ENCODE data around the gene ARGLU1.

DNA sequence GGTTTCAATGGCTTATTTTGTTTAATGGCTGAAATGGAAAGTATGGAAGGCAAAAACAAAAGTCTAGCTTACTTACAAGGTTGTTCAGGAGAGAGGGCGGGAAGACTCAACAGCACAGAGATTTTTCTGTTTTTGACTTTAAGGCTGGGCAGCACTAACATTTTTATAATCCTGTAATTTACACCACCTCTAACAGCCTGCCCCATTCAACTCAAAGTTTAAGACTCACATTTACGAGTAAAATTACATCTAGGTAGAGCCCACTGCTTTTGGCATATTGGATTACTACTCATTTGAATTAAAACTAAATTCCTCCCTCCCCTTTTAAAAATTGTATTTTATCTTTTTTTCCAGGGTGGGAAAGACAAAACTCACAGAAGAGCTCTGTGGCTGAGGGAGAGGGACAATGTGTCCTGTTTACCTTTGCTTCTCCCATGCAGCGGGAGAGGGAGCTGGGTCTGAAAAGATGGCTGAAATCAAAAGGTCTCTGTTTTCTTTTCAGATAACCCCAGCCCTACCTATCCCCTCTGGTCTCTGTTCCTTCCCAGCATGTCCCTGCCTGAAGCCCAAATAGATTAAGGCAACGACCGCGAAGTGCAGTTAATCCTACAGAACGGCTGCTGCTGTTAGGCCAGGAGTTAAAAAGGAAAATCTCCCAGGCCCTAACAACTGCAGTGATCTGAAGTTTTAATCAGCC lies 39.1 kb downstream of the ARGLU1 start:
- TF ChIP-seq, protein P1, sequence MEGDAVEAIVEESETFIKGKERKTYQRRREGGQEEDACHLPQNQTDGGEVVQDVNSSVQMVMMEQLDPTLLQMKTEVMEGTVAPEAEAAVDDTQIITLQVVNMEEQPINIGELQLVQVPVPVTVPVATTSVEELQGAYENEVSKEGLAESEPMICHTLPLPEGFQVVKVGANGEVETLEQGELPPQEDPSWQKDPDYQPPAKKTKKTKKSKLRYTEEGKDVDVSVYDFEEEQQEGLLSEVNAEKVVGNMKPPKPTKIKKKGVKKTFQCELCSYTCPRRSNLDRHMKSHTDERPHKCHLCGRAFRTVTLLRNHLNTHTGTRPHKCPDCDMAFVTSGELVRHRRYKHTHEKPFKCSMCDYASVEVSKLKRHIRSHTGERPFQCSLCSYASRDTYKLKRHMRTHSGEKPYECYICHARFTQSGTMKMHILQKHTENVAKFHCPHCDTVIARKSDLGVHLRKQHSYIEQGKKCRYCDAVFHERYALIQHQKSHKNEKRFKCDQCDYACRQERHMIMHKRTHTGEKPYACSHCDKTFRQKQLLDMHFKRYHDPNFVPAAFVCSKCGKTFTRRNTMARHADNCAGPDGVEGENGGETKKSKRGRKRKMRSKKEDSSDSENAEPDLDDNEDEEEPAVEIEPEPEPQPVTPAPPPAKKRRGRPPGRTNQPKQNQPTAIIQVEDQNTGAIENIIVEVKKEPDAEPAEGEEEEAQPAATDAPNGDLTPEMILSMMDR (IDR thresholded peaks at IDR 0.05), result no peak
- TF ChIP-seq POLR2A (IDR thresholded peaks at IDR 0.05), result no peak

Data from adrenal gland (tissue), 5 donors.